Stimulated activated naive B cell treated with anti-CD40 and anti-IgM and Interleukin-4, amounts not matched to agents 10 μg/mL and 1 μg/mL and 100 μg/mL, for 72 hours (primary cell): ENCODE results near the gene FYN.

ENCODE experiments used
- ATAC-seq, 2 donors: fragments of 150-1000 bp; cut with Tn5 transposase; replicated peaks; 2 replicates each; pipeline ENCODE4 v1.10.0; 2021; ENCODE audit warnings: moderate library complexity in 1 of 2
- DNase-seq: peaks from one replicate; pipeline ENCODE4 v3.0.0; 2021
- H3K27ac Mint-ChIP-seq: one replicate; pipeline ENCODE4 v1.8.0; 2022; ENCODE audit warnings: mild to moderate bottlenecking, mixed read lengths
- H3K27me3 Mint-ChIP-seq, 2 donors: one replicate each; pipeline ENCODE4 v1.8.0; 2022; ENCODE audit warnings: mixed read lengths in 2 of 2
- H3K36me3 Mint-ChIP-seq, 2 donors: one replicate each; pipeline ENCODE4 v1.8.0; 2022; ENCODE audit warnings: mixed read lengths in 2 of 2, mild to moderate bottlenecking in 1 of 2
- H3K4me1 Mint-ChIP-seq, 2 donors: one replicate each; pipeline ENCODE4 v1.8.0; 2022; ENCODE audit warnings: mixed read lengths in 2 of 2, mild to moderate bottlenecking in 1 of 2
- H3K4me3 Mint-ChIP-seq, 2 donors: one replicate each; pipeline ENCODE4 v1.8.0; 2022; ENCODE audit warnings: mild to moderate bottlenecking in 2 of 2, mixed read lengths in 2 of 2, moderate library complexity in 1 of 2
- H3K9me3 Mint-ChIP-seq, 2 donors: one replicate each; pipeline ENCODE4 v1.8.0; 2022; ENCODE audit warnings: mixed read lengths in 2 of 2, mild to moderate bottlenecking in 1 of 2

FYN gene

DNA sequence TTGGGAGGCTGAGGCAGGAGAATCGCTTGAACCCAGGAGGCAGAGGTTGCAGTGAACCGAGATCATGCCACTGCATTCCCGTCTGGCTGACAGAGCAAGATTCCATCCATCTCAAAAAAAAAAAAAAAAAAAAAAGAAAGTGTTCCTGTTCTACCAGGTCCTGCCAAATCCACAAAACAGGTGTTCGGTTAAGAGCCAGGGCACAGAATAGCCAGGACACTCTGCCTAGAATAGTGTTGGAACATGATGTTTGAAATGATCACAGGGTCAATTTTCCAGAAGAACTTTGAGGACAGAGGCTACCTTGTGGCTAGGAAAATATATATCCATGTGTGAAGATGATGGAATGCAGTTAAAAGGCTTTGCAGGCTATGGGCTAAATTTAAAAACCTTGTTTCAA, 203.9 kb downstream of the FYN start:
- Mint-ChIP-seq H3K4me3 (no peak overlapping the region), H3K9me3 (no peaks in the 10 kb centered on the region), H3K4me1 (peaks cover 0 to 2% of the 10 kb centered on the region in 2 donors), H3K36me3 (peaks cover 48 to 81% of the 10 kb centered on the region in 2 donors), H3K27me3 (no peaks in the 10 kb centered on the region), H3K27ac (no peak overlapping the region)
- DNase-seq, result no peak
- no peak for ATAC-seq

GRCh38 chr6:111668410-111668809, 204.8 kb downstream of the FYN start:
- Mint-ChIP-seq H3K36me3 (peaks cover 47 to 83% of the 10 kb centered on the region in 2 donors), H3K4me1 (peaks cover 8 to 9% of the 10 kb centered on the region in 2 donors), H3K27me3 (no peaks in the 10 kb centered on the region), H3K27ac (no peak overlapping the region), H3K9me3 (no peaks in the 10 kb centered on the region), H3K4me3 (no peak overlapping the region)
- ATAC-seq, result no peak
- DNase-seq, result no peak

GRCh38 chr6:111667931-111668330, 205.3 kb downstream of the FYN start:
- no peak overlapping the region for H3K27ac Mint-ChIP-seq
- ATAC-seq, result no peak
- H3K27me3 Mint-ChIP-seq, result no peaks in the 10 kb centered on the region
- no peak overlapping the region for H3K4me3 Mint-ChIP-seq
- H3K9me3 Mint-ChIP-seq, result no peaks in the 10 kb centered on the region
- DNase-seq, result no peak
- H3K4me1 Mint-ChIP-seq, result peaks cover 13 to 14% of the 10 kb centered on the region in 2 donors
- peaks cover 47 to 83% of the 10 kb centered on the region in 2 donors for H3K36me3 Mint-ChIP-seq

- no peak for ATAC-seq
- Mint-ChIP-seq H3K27ac (peak overlapping the region; percentile 76), H3K27me3 (no peaks in the 10 kb centered on the region)
These were observed 206.4 kb downstream of the FYN start for GRCh38 chr6:111666847-111667246.

GRCh38 chr6:111664565-111665030, 208.7 kb downstream of the FYN start:
- Mint-ChIP-seq H3K9me3 (no peaks in the 10 kb centered on the region), H3K27me3 (no peaks in the 10 kb centered on the region), H3K4me1 (peaks cover 14 to 16% of the 10 kb centered on the region in 2 donors), H3K27ac (no peak overlapping the region), H3K36me3 (peaks cover 36 to 61% of the 10 kb centered on the region in 2 donors), H3K4me3 (no peak overlapping the region)
- ATAC-seq, result no peak
- no peak for DNase-seq

More at GRCh38 chr6:111666847-111667246, 206.4 kb downstream of the FYN start:
- no peak for DNase-seq
- Mint-ChIP-seq H3K9me3 (no peaks in the 10 kb centered on the region), H3K4me1 (peaks cover 14 to 16% of the 10 kb centered on the region in 2 donors), H3K4me3 (no peak overlapping the region), H3K36me3 (peaks cover 44 to 75% of the 10 kb centered on the region in 2 donors)

DNA sequence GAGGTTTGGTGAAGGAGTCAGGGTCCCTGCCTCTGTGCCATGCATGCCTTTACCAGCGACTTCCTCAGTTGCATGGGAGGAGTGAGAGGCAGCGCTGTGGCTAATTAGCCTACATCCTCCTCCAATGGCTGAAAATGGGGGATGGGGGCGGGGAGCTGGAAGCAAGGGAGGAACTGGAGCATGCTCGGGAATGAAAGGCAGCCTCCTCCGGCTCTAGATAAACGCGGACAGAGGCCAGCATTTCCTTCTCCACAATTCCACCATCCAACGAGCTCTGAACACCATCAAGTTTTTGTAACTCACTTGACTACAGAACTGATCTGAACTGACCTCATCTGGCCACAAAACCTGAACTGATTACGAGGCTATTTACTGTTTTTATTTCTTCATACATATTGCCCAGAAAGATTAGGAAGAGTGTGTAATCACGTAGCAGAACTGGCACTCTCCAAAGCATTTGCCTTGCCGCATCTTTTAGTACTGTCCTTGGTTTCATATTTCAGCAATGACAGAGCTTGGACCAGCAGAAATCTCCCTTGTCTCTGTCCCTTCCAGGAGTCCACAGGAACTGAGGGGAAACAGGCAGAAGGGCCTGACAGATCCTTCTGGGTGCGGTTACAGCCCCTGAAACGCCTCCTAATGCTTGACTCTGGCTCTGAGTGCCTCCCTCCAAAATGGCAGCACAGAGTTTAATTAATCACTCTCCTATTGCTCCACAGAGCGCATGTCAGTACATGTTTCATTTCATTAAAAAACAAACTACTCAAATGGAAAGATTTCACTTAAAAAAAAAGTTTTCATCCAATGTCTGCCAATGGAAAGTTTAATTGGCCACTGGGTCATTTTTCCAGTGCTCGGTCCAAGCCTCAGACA, 209.3 kb downstream of the FYN start:
- Mint-ChIP-seq H3K4me1 (peaks cover 14 to 16% of the 10 kb centered on the region in 2 donors), H3K9me3 (no peaks in the 10 kb centered on the region), H3K36me3 (peaks cover 33 to 57% of the 10 kb centered on the region in 2 donors), H3K27ac (peak overlapping the region; percentile 39), H3K4me3 (no peak overlapping the region), H3K27me3 (no peaks in the 10 kb centered on the region)
- DNase-seq (no peak), ATAC-seq (no peak)

GRCh38 chr6:111662794-111663593, 210.3 kb downstream of the FYN start:
- H3K27ac Mint-ChIP-seq, result peak overlapping the region; percentile 28
- no peak overlapping the region for H3K4me3 Mint-ChIP-seq
- DNase-seq (no peak), ATAC-seq (peak; percentile 60 to 82)
- no peaks in the 10 kb centered on the region for H3K9me3 Mint-ChIP-seq
- H3K36me3 Mint-ChIP-seq, result peaks cover 29 to 49% of the 10 kb centered on the region in 2 donors
- no peaks in the 10 kb centered on the region for H3K27me3 Mint-ChIP-seq
- H3K4me1 Mint-ChIP-seq, result peaks cover 14 to 16% of the 10 kb centered on the region in 2 donors

DNA sequence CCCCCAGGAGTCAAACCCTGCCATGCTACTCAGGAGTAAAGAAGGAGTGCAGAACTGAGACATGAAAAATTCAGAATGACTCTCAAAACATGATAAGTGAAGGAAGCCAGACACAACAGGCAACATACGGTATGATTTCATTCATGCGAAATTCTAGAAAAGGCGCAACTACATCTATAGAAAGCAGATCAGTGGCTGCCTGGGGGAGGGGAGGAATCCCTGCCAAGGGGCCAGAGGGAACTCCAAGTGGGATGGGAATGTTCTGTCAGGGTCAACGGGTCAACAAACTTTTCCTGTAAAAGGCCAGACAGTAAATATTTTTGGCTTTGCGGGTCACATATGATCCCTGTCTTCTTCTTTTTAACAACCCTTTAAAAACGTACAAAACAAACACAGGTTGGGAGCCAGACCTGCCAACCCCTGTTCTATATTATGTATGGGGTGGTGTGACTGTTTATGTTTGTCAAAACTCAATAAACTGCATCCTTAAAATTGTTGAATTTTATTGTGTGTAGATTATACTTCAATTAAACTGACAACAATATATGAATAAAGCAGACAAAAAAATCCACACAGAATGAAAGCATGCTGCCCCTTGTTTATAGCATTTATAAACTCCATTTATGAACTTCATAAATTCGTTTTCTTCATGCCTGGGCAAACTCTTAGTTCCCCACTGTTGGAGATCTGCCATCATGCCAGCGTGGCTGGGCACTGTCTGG, 211.0 kb downstream of the FYN start:
- Mint-ChIP-seq H3K9me3 (no peaks in the 10 kb centered on the region), H3K36me3 (peaks cover 26 to 42% of the 10 kb centered on the region in 2 donors), H3K4me3 (no peak overlapping the region), H3K4me1 (peaks cover 14 to 16% of the 10 kb centered on the region in 2 donors), H3K27me3 (no peaks in the 10 kb centered on the region), H3K27ac (peak overlapping the region; percentile 28)
- ATAC-seq (no peak), DNase-seq (no peak)

DNA sequence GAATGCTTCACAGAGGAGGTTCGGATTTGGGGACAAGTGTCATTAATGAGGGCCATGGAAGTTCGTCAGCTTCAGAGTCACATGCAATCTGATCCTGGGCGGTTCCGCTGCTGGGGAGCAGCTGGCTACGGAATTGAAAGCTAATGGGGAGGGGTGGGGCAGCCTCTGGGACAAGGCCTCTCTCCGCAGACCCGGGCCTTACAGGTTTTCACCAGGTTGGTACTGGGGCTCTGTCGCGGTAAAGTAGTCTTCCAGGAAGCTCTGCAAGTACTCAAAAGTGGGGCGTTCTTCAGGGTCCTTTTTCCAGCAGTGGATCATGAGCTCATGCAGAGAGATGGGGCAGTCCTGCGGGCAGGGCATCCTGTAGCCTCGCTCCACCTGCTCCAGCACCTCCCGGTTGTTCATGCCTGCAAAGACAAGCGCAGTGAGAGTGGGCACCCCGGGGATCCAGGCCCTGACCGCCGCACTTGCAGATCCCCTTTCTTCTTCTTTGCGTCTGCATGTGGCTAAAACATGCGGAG, 211.7 kb downstream of the FYN start:
- DNase-seq (no peak), ATAC-seq (no peak)
- no peak overlapping the region for H3K27ac Mint-ChIP-seq
- peaks cover 14 to 16% of the 10 kb centered on the region in 2 donors for H3K4me1 Mint-ChIP-seq
- peaks cover 23 to 38% of the 10 kb centered on the region in 2 donors for H3K36me3 Mint-ChIP-seq
- no peaks in the 10 kb centered on the region for H3K27me3 Mint-ChIP-seq
- H3K4me3 Mint-ChIP-seq, result no peak overlapping the region
- H3K9me3 Mint-ChIP-seq, result no peaks in the 10 kb centered on the region

DNA sequence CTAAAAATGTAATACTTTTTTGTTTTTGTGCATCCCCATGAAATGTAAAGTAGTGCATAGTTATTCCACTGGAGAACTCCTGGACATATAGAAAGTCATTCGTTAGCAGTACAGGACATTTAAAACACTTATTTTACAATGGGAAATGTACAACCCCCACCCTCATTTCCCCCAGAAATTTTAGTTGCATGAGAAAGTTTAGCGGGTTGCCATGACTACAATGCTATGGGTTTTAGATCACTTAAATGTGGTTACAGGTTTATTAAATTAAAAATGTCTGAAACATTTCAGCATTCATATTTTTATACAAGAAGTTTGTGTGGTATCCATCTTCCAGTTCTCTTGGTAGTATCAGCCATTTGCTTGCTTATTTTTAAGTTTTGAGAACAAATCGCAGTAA, 212.7 kb downstream of the FYN start:
- H3K4me3 Mint-ChIP-seq, result no peak overlapping the region
- peaks cover 14 to 16% of the 10 kb centered on the region in 2 donors for H3K4me1 Mint-ChIP-seq
- H3K36me3 Mint-ChIP-seq, result peaks cover 26 to 41% of the 10 kb centered on the region in 2 donors
- no peaks in the 10 kb centered on the region for H3K9me3 Mint-ChIP-seq
- DNase-seq, result no peak
- no peak for ATAC-seq
- H3K27me3 Mint-ChIP-seq, result no peaks in the 10 kb centered on the region
- no peak overlapping the region for H3K27ac Mint-ChIP-seq

- Mint-ChIP-seq H3K9me3 (no peaks in the 10 kb centered on the region), H3K4me3 (no peak overlapping the region), H3K36me3 (peaks cover 23 to 30% of the 10 kb centered on the region in 2 donors), H3K27me3 (no peaks in the 10 kb centered on the region), H3K27ac (no peak overlapping the region), H3K4me1 (peaks cover 7 to 9% of the 10 kb centered on the region in 2 donors)
- DNase-seq (no peak), ATAC-seq (no peak)
These were observed 214.6 kb downstream of the FYN start for GRCh38 chr6:111658462-111659154.

DNA sequence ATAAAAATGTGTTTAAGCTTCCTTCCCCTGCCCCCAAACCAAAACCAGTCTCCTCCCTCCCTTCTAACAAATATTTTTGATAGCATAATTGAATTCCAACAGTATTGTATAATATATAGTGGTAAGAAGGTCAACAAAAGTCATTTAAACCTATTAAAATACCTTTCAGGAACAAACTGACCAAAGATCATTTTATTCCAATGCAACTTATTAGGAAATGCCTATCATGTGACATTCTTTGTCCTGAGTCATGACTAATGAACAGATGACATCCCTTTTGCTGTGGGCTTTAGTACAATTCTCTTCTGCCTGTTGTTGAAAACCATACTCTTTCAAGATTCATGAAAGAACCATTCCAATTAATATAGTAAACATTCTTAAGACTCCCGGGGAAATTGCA, 216.1 kb downstream of the FYN start:
- no peak for DNase-seq
- H3K27me3 Mint-ChIP-seq, result no peaks in the 10 kb centered on the region
- H3K4me3 Mint-ChIP-seq, result no peak overlapping the region
- no peak overlapping the region for H3K27ac Mint-ChIP-seq
- ATAC-seq, result no peak
- no peaks in the 10 kb centered on the region for H3K4me1 Mint-ChIP-seq
- H3K9me3 Mint-ChIP-seq, result no peaks in the 10 kb centered on the region
- peaks cover 16 to 25% of the 10 kb centered on the region in 2 donors for H3K36me3 Mint-ChIP-seq

GRCh38 chr6:111653979-111654378, 219.3 kb downstream of the FYN start:
- peaks cover 17 to 19% of the 10 kb centered on the region in 2 donors for H3K36me3 Mint-ChIP-seq
- H3K27ac Mint-ChIP-seq, result no peak overlapping the region
- H3K4me3 Mint-ChIP-seq, result no peak overlapping the region
- no peaks in the 10 kb centered on the region for H3K27me3 Mint-ChIP-seq
- no peaks in the 10 kb centered on the region for H3K4me1 Mint-ChIP-seq
- DNase-seq (no peak), ATAC-seq (no peak)
- H3K9me3 Mint-ChIP-seq, result no peaks in the 10 kb centered on the region
